GM18502 (cell line): ENCODE results near the gene WWOX.

Experiments
- ATAC-seq: cut with Tn5 transposase; IDR thresholded peaks from one replicate; pipeline ENCODE4 v1.9.1; 2021; ENCODE audit warnings: mild to moderate bottlenecking; ENCODE audit not compliant: unreplicated experiment, poor library complexity

WWOX gene

GRCh38 chr16:79107301-79107700, 1007.8 kb downstream of the WWOX start:
- no peak for ATAC-seq

DNA sequence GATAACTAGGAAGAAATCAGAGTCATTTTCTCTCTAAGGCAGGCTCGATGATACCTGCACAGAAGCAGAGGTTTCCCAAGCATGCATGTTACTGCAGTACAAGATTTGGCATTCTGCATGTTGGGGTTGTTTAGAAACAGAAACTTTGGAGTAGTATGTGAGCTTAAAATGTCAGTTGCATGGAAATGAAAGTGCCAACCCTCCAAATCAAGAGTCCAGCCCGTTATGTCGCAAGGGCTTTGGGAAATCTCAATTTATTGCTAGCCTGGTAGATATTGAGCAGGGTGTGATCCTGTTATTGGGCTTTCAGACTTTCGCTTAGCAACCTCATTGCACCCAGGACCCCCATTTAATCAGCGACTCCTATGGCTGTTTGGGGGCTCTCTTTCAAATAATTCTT, 1010.3 kb downstream of the WWOX start:
- no peak for ATAC-seq

DNA sequence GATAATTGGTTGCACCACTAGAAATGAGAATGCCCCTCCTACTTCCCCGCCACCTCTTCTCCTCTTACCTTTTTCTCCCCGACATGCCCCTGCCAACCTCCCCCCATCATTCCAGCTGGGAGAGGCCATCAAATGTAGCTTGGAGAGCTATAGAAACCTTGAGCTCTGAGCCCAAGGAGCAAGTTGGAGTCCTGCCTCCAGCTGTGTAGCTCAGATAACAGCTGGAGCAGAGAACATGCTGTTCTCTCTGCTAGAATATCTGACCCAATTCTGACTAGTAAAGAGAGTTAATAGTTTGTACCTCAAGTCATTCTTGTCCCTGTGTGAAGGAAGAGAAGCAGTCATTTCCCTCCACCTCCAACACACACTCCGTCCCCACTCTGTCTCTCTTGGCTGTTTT, 1010.8 kb downstream of the WWOX start:
- no peak for ATAC-seq

- no peak for ATAC-seq
These were observed 1011.5 kb downstream of the WWOX start for GRCh38 chr16:79110953-79111352.

- no peak for ATAC-seq
These were observed 1013.0 kb downstream of the WWOX start for GRCh38 chr16:79112462-79112861.

GRCh38 chr16:79113826-79114225, 1014.4 kb downstream of the WWOX start:
- no peak for ATAC-seq

DNA sequence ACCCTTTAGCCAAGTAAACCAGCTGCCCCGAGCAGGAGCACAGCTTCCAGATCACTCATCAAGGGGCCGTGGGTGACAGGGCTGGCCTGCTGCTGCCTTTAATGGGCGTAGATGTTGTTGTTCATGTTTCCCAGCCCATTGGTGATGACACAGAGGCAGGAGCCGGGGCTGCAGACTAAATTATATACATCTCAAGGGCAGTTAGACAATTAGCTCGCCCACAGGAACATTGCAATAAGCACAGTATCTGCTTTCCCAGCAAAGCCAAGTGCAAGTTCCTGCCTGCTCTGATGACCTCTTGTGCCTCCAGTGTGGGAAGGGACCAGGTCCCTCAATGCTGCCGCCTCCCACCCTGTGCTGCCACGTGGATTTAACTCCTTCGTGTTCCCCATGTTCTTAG, 1015.3 kb downstream of the WWOX start:
- ATAC-seq, result no peak

GRCh38 chr16:79121906-79122305, 1022.5 kb downstream of the WWOX start:
- no peak for ATAC-seq

DNA sequence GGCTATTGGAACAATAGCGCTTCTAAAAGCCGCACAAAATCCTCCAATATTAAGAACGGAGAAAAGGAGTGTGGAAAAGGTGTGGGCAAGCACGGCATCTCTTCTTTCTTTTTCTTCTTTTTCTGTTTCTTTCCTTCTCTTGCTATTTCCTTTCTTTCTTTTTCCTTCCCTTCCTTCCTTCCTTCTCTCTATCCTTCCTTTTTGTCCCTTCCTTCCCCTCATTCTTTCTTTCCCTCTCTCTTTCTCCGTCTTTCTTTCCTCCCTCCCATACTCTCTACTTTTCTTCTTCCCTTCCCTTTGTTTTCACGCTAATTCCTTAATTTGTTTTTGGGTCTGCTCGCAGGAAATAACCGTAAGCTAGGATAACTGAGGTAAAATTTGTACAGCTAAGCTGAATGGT, 1022.9 kb downstream of the WWOX start:
- ATAC-seq, result no peak

GRCh38 chr16:79124016-79124756, 1024.7 kb downstream of the WWOX start:
- ATAC-seq, result no peak

DNA sequence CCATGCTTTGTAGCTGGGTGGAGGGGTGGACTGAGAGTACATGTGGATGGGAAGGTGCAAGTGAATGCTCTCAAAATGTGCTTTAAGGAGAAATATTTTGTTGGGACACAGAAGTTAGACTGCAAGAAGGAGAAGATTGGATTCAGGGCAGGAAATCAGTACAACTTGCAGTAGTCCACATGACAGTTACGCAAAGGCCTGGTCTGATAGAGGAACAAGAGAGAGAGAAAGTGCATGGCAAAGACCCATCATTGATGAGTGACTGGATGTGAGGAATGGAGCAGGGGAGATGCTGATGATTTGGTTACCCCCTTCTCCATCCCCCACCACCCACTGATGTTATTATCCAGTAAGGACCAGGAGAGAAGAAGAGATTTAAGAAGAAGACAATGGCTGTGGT, 1028.3 kb downstream of the WWOX start:
- ATAC-seq, result no peak

DNA sequence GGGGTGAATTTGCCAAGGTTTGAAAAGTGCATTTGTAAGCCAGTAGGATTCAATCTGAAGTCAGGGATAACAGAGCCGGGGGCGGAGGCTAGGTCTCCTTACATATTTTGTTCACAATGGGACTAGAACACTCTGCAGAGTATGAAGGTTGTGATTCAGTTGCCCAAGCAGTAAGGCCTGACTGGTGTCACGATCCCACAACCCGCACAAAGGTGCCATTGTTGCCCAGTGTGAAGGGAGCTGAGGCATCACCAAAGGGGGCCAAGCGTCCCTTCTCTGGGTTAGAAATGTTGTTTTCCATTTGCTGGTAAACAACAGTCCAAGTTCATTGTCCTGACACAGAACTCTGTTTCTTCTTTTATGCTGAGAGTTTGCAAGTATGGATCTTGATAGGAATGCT, 1029.3 kb downstream of the WWOX start:
- no peak for ATAC-seq

DNA sequence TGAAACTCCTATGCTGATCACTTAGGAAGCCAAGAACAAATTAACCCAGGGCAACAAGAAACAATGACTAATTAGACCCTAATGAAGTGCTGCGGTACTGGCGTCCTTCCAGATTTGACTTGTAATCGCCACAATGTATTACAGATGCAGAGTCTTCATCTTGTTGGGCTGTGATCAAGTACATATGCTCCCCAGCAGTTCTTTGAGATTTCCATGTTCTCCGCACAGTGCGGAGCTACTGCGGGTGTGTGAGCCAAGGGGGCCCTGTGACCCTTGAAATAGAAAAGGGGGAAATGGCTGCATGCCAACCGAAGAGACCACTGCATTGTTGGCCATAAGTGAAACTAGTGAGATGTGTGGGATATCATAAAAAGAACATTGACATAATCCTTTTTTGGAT, 1031.2 kb downstream of the WWOX start:
- ATAC-seq, result no peak

- ATAC-seq, result no peak
These were observed 1032.0 kb downstream of the WWOX start for GRCh38 chr16:79131321-79132075.

DNA sequence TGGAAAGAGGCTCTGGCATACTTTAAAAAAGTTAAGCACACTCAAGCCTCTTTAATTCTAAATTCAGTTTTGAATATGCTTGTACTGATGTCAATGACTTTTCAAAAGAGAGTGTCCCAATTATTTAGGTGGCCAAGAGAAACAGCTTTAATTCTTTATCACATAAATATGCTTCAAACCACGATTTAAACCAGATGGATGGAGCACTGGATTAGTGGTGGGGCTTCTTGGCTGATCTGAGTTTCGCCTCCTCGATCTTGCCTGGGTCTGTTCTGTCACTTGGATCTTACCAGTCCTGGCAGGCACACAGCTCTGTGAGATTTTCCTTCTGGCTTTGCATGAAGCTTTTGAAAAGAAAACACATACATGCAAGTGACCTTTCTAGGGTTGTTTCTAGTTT, 1033.2 kb downstream of the WWOX start:
- ATAC-seq, result no peak

DNA sequence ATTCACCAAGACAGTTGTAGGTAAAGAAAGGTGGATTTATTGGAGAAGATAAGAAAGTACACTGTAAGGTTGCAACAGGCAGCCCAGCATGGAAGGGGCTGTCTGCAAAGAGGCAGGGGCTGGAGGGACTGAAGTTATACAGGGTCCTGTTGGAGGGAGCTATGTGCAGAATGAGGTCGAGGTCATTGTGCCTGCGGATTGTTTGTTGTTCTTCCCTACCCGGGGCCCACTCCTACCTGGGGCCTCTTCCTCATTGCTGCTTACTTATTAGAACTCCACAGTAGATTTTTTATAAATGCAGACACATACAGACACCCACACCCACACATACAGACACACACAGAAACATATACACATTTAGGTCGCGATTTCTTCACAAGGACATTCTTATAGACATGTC, 1034.8 kb downstream of the WWOX start:
- no peak for ATAC-seq

DNA sequence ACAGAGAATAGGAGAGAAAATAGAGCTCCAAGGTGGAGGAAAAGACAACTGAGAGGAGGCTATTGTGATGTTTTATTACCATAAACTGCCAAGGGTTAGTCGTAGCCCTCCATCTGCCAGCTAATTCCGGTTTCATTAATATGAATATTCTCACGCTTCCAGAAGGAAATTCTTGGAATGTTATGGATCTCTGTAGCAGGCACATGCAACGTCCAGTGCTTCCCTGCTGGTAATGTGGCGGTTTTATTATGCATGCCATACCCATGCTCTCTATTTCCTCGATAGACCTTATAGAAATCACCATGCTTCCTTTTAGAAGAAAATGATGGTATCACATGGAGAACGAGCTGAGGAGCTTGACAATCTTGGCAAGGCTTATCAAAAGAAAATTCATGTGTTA, 1037.5 kb downstream of the WWOX start:
- ATAC-seq, result no peak

DNA sequence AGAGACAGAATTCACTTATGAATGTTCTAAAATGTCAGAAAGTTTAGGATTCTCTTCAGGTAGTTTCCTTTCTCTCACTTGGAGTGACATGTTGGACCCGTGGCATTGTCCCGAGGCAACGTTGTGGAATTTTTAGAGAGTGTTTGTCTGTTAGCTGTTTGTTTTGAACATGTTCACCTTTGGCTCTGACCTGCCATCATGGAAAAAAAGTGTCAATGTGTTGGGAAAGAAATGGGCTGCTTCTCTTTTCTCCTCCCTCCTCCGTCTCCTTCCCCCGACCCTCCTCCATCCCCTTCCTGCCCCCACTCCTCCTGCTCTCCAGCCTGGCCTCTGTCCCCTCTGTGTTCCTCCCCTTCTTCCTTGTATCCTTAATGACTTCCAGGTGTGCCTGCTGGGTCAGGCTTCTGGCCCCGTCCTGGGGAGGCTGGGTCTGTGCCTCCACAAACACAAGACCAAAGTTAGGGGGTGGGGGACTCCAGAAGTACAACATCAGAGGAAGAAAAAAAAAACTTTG, 1038.0 kb downstream of the WWOX start:
- no peak for ATAC-seq

GRCh38 chr16:79139799-79140198, 1040.3 kb downstream of the WWOX start:
- no peak for ATAC-seq

DNA sequence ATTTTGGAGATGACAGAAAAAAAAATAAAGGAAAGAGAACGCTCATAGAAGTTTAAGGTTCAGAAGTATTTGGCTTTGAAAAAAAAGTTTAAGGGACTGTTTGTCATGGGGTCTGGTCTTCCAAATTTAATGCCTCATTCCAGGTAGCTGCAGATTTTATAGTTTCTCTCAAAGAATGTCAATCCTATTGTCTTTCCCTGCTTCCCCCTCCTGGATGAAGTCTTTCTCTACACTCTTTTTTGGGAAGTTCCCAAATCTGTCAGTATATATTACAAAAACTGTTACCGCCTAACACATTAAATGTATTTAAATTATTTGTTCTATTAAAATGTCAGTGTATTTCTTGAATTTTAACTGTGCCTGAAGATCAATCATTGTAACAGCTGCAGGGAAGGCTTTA, 1043.6 kb downstream of the WWOX start:
- ATAC-seq, result no peak

GRCh38 chr16:79150151-79150550, 1050.7 kb downstream of the WWOX start:
- ATAC-seq, result no peak
